Neural crest cell (in vitro differentiated cells): ENCODE results near the gene VLDLR. TPM values are rescaled to one million over a fixed set of nuclear protein-coding genes. Genes with fewer than 3 reads are reported as not detected.

Experiments used
- DNase-seq: peaks from one replicate; pipeline ENCODE4 v3.0.0; 2021; ENCODE audit warnings: low read depth, mixed read lengths, low spot score
- H3K27ac Mint-ChIP-seq: one replicate; pipeline ENCODE4 v1.8.0; 2021; ENCODE audit warnings: mild to moderate bottlenecking, mixed read lengths; ENCODE audit not compliant: unreplicated experiment
- H3K27me3 Mint-ChIP-seq: 2 replicates; pipeline ENCODE4 v1.8.0; 2021; ENCODE audit warnings: low read depth, mild to moderate bottlenecking, mixed read lengths
- H3K36me3 Mint-ChIP-seq: 2 replicates; pipeline ENCODE4 v1.8.0; 2021; ENCODE audit warnings: low read depth, mild to moderate bottlenecking, mixed read lengths
- H3K4me1 Mint-ChIP-seq: 2 replicates; pipeline ENCODE4 v1.8.0; 2021; ENCODE audit warnings: mixed read lengths
- H3K4me3 Mint-ChIP-seq: one replicate; pipeline ENCODE4 v1.8.0; 2021; ENCODE audit warnings: mild to moderate bottlenecking, mixed read lengths
- H3K9me3 Mint-ChIP-seq: 2 replicates; pipeline ENCODE4 v1.8.0; 2021; ENCODE audit warnings: mixed read lengths
- CTCF ChIP-seq: fragments of 200-600 bp; sonication (generic); conservative IDR thresholded peaks from 2 replicates; pipeline ENCODE4 v1.5.0; 2021; ENCODE audit warnings: antibody characterized with exemption, mild to moderate bottlenecking
- total RNA-seq: library from RNA; stranded (reverse); gene quantifications from 2 replicates; pipeline ENCODE4 v1.2.1, GENCODE V29; 2021

VLDLR gene
- total RNA-seq, 1 donor from 2014 or later: 20.2 TPM

- DNase-seq: no peak
- peaks cover 18% of the 10 kb centered on the region for H3K27me3 Mint-ChIP-seq
- peaks cover 29% of the 10 kb centered on the region for H3K4me1 Mint-ChIP-seq
- H3K27ac Mint-ChIP-seq: no peak overlapping the region
- TF ChIP-seq CTCF: peak; percentile 32
- H3K9me3 Mint-ChIP-seq: no peaks in the 10 kb centered on the region
- no peaks in the 10 kb centered on the region for H3K36me3 Mint-ChIP-seq
- H3K4me3 Mint-ChIP-seq: peak overlapping the region; percentile 14
These were observed 3.8 kb downstream of the VLDLR start for GRCh38 chr9:2625427-2625826.

GRCh38 chr9:2628919-2629318 lies 7.3 kb downstream of the VLDLR start:
- no peak for TF ChIP-seq CTCF
- Mint-ChIP-seq H3K27me3 (peaks cover 6% of the 10 kb centered on the region), H3K4me1 (peaks cover 28% of the 10 kb centered on the region), H3K4me3 (no peak overlapping the region), H3K36me3 (no peaks in the 10 kb centered on the region), H3K9me3 (no peaks in the 10 kb centered on the region), H3K27ac (no peak overlapping the region)
- no peak for DNase-seq

GRCh38 chr9:2630158-2630557 lies 8.6 kb downstream of the VLDLR start:
- no peaks in the 10 kb centered on the region for H3K9me3 Mint-ChIP-seq
- no peaks in the 10 kb centered on the region for H3K36me3 Mint-ChIP-seq
- no peak for DNase-seq
- peaks cover 28% of the 10 kb centered on the region for H3K4me1 Mint-ChIP-seq
- H3K4me3 Mint-ChIP-seq: no peak overlapping the region
- H3K27ac Mint-ChIP-seq: no peak overlapping the region
- no peak for TF ChIP-seq CTCF
- H3K27me3 Mint-ChIP-seq: no peaks in the 10 kb centered on the region

- DNase-seq: no peak
- no peak overlapping the region for H3K4me3 Mint-ChIP-seq
- no peak for TF ChIP-seq CTCF
- no peaks in the 10 kb centered on the region for H3K9me3 Mint-ChIP-seq
- peaks cover 39% of the 10 kb centered on the region for H3K4me1 Mint-ChIP-seq
- peaks cover under 1% of the 10 kb centered on the region for H3K36me3 Mint-ChIP-seq
- H3K27me3 Mint-ChIP-seq: no peaks in the 10 kb centered on the region
- H3K27ac Mint-ChIP-seq: no peak overlapping the region
These were observed 9.7 kb downstream of the VLDLR start for GRCh38 chr9:2631263-2631662.

GRCh38 chr9:2634153-2634552 lies 12.6 kb downstream of the VLDLR start:
- Mint-ChIP-seq H3K4me1 (peaks cover 41% of the 10 kb centered on the region), H3K27me3 (no peaks in the 10 kb centered on the region), H3K4me3 (no peak overlapping the region), H3K36me3 (peaks cover 11% of the 10 kb centered on the region), H3K27ac (no peak overlapping the region), H3K9me3 (no peaks in the 10 kb centered on the region)
- no peak for DNase-seq
- no peak for TF ChIP-seq CTCF

- DNase-seq: no peak
- Mint-ChIP-seq H3K36me3 (peaks cover 15% of the 10 kb centered on the region), H3K27ac (no peak overlapping the region), H3K4me1 (peaks cover 41% of the 10 kb centered on the region), H3K9me3 (no peaks in the 10 kb centered on the region), H3K4me3 (no peak overlapping the region), H3K27me3 (no peaks in the 10 kb centered on the region)
- no peak for TF ChIP-seq CTCF
These were observed 13.2 kb downstream of the VLDLR start for GRCh38 chr9:2634818-2635217.
